Chondrocyte (in vitro differentiated cells): ENCODE data around the gene ANP32E. TPM values are rescaled to one million over a fixed set of nuclear protein-coding genes. Genes with fewer than 3 reads are reported as not detected.
"Not testable (repeated sequence)": the region's sequence is repeated elsewhere in the genome, so short reads cannot be mapped to it uniquely, and the experiment has no call there.

Source experiments
- DNase-seq: peaks from one replicate; pipeline ENCODE4 v3.0.0; 2021; ENCODE audit warnings: mixed read lengths, low spot score
- H3K27ac Mint-ChIP-seq: one replicate; pipeline ENCODE4 v1.8.0; 2021; ENCODE audit warnings: mild to moderate bottlenecking, moderate library complexity, mixed read lengths; ENCODE audit not compliant: unreplicated experiment
- H3K27me3 Mint-ChIP-seq: 2 replicates; pipeline ENCODE4 v1.8.0; 2021; ENCODE audit warnings: low read depth, mixed read lengths
- H3K36me3 Mint-ChIP-seq: 2 replicates; pipeline ENCODE4 v1.8.0; 2021; ENCODE audit warnings: low read depth, mixed read lengths
- H3K4me1 Mint-ChIP-seq: 2 replicates; pipeline ENCODE4 v1.8.0; 2021; ENCODE audit warnings: low read depth, mild to moderate bottlenecking, mixed read lengths
- H3K4me3 Mint-ChIP-seq: one replicate; pipeline ENCODE4 v1.8.0; 2021; ENCODE audit warnings: mild to moderate bottlenecking, moderate library complexity, mixed read lengths; ENCODE audit not compliant: unreplicated experiment
- H3K9me3 Mint-ChIP-seq: 2 replicates; pipeline ENCODE4 v1.8.0; 2021; ENCODE audit warnings: low read depth, mixed read lengths
- CTCF ChIP-seq: fragments of 200-600 bp; sonication (generic); IDR thresholded peaks from 2 replicates; pipeline ENCODE4 v1.5.0; 2021; ENCODE audit warnings: antibody characterized with exemption, mild to moderate bottlenecking, moderate library complexity
- total RNA-seq: library from RNA; stranded (reverse); gene quantifications from 3 replicates; pipeline ENCODE4 v1.2.1, GENCODE V29; 2021

Gene ANP32E
- total RNA-seq, 1 donor from 2014 or later: 34.5 TPM

- H3K9me3 Mint-ChIP-seq: no peaks in the 10 kb centered on the region
- peaks cover 16% of the 10 kb centered on the region for H3K4me1 Mint-ChIP-seq
- H3K36me3 Mint-ChIP-seq: no peaks in the 10 kb centered on the region
- H3K27me3 Mint-ChIP-seq: no peaks in the 10 kb centered on the region
- no peak overlapping the region for H3K27ac Mint-ChIP-seq
- no peak for TF ChIP-seq CTCF
- H3K4me3 Mint-ChIP-seq: no peak overlapping the region
- DNase-seq: no peak
Measured at GRCh38 chr1:150210091-150210490, 25.8 kb downstream of the ANP32E start.

GRCh38 chr1:150208460-150208859 lies 27.5 kb downstream of the ANP32E start:
- H3K4me3 Mint-ChIP-seq, H3K27me3 Mint-ChIP-seq, H3K4me1 Mint-ChIP-seq, H3K27ac Mint-ChIP-seq, H3K36me3 Mint-ChIP-seq, H3K9me3 Mint-ChIP-seq, DNase-seq: not testable (repeated sequence)

GRCh38 chr1:150207281-150207971 lies 28.5 kb downstream of the ANP32E start:
- Mint-ChIP-seq H3K9me3 (no peaks in the 10 kb centered on the region), H3K4me1 (no peaks in the 10 kb centered on the region), H3K27ac (no peak overlapping the region), H3K36me3 (no peaks in the 10 kb centered on the region), H3K4me3 (no peak overlapping the region), H3K27me3 (no peaks in the 10 kb centered on the region)
- TF ChIP-seq CTCF: no peak
- DNase-seq: no peak

GRCh38 chr1:150196417-150196816 lies 39.5 kb downstream of the ANP32E start:
- TF ChIP-seq CTCF: no peak
- no peak overlapping the region for H3K27ac Mint-ChIP-seq
- H3K4me3 Mint-ChIP-seq: no peak overlapping the region
- peaks cover 8% of the 10 kb centered on the region for H3K9me3 Mint-ChIP-seq
- H3K4me1 Mint-ChIP-seq: peaks cover 32% of the 10 kb centered on the region
- H3K27me3 Mint-ChIP-seq: no peaks in the 10 kb centered on the region
- no peak for DNase-seq
- no peaks in the 10 kb centered on the region for H3K36me3 Mint-ChIP-seq

- Mint-ChIP-seq H3K36me3 (no peaks in the 10 kb centered on the region), H3K9me3 (peaks cover 5% of the 10 kb centered on the region), H3K27me3 (no peaks in the 10 kb centered on the region), H3K27ac (peak overlapping the region; percentile 95), H3K4me1 (peaks cover 38% of the 10 kb centered on the region), H3K4me3 (no peak overlapping the region)
- no peak for DNase-seq
- no peak for TF ChIP-seq CTCF
Measured at GRCh38 chr1:150194381-150195031, 41.4 kb downstream of the ANP32E start.

GRCh38 chr1:150192012-150192411 lies 43.9 kb downstream of the ANP32E start:
- H3K4me1 Mint-ChIP-seq: peaks cover 48% of the 10 kb centered on the region
- H3K36me3 Mint-ChIP-seq: no peaks in the 10 kb centered on the region
- DNase-seq: no peak
- no peaks in the 10 kb centered on the region for H3K27me3 Mint-ChIP-seq
- H3K4me3 Mint-ChIP-seq: no peak overlapping the region
- H3K27ac Mint-ChIP-seq: peak overlapping the region; percentile 85
- no peak for TF ChIP-seq CTCF
- peaks cover 5% of the 10 kb centered on the region for H3K9me3 Mint-ChIP-seq
